NCI-H187 treated with DMSO at 0.1 percent for 48 hours (cell line): ENCODE data around the gene XRCC2.

Source experiments
- DNase-seq: peaks from one replicate; lab custom pipeline; 2025; lab: John Stamatoyannopoulos, UW

The XRCC2 gene

GRCh38 chr7:152615031-152615741 is 60.8 kb downstream of the XRCC2 start:
- DNase-seq = no peak

GRCh38 chr7:152608656-152609055 is 67.3 kb downstream of the XRCC2 start:
- no peak for DNase-seq

GRCh38 chr7:152608208-152608607 is 67.7 kb downstream of the XRCC2 start:
- DNase-seq = no peak

- no peak for DNase-seq
Observed at GRCh38 chr7:152607007-152607406, 68.9 kb downstream of the XRCC2 start.

GRCh38 chr7:152602962-152603361 is 73.0 kb downstream of the XRCC2 start:
- DNase-seq = no peak

- DNase-seq = no peak
Observed at GRCh38 chr7:152601305-152601798, 74.6 kb downstream of the XRCC2 start.

- DNase-seq = no peak
Observed at GRCh38 chr7:152600266-152600665, 75.7 kb downstream of the XRCC2 start.

GRCh38 chr7:152597507-152597906 is 78.4 kb downstream of the XRCC2 start:
- no peak for DNase-seq

- no peak for DNase-seq
Observed at GRCh38 chr7:152596824-152597223, 79.1 kb downstream of the XRCC2 start.
